Measurements from ENCODE around the gene CEP170B.

DNA sequence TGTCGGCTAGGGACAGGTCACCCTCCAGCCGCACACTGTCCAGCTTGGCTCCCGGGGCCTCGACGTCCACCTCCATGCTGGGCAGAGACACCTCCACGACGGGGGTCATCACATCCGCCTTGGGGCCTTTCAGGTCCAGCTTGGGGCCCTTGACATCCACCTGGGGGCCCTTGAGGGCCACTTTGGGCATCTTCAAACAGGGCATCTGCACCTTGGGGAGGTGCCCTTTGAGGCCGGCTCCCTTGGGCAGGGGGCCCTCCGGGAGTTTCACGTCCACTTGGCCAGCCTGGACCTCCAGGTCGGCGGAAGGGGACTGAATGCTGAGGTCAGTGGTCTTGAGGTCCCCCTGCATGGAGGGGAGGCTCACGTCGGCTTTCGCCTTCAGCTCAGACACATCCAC is 77.5 kb downstream of the CEP170B start:
- TF ChIP-seq POLR2A (IDR thresholded peaks at IDR 0.05) (no peak), EP300 (IDR thresholded peaks at IDR 0.05) (no peak)
- TF ChIP-seq, protein P1, sequence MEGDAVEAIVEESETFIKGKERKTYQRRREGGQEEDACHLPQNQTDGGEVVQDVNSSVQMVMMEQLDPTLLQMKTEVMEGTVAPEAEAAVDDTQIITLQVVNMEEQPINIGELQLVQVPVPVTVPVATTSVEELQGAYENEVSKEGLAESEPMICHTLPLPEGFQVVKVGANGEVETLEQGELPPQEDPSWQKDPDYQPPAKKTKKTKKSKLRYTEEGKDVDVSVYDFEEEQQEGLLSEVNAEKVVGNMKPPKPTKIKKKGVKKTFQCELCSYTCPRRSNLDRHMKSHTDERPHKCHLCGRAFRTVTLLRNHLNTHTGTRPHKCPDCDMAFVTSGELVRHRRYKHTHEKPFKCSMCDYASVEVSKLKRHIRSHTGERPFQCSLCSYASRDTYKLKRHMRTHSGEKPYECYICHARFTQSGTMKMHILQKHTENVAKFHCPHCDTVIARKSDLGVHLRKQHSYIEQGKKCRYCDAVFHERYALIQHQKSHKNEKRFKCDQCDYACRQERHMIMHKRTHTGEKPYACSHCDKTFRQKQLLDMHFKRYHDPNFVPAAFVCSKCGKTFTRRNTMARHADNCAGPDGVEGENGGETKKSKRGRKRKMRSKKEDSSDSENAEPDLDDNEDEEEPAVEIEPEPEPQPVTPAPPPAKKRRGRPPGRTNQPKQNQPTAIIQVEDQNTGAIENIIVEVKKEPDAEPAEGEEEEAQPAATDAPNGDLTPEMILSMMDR (IDR thresholded peaks at IDR 0.05): no peak
